ENCODE measurements around the gene SCUBE1.

DNA sequence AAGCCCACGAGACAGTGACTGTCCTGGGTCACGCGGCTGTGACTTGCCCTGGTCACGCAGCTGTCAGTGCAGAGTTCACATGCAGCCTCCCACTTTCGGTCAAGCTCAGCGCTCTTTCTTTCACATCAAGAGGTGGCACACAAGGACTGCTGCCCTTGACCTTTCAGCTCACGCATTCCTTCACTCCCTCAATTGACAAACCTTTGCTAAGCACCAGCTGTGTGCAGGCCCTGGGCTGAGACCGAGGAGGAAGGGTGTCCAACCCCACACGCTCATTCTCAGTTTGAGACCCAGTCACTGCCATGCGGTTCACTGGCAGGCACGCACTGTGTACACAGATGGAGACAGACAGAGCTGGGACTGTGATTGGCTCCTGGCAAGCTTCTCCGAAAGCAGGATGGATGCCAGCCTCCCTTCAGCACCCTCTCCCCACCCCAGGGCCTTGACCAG is 70.3 kb downstream of the SCUBE1 start:
- TF ChIP-seq CTCF (IDR thresholded peaks at IDR 0.05) (no peak), POLR2A (IDR thresholded peaks at IDR 0.05) (no peak)

Measured in esophagus squamous epithelium (tissue), 4 donors.